HUES6 (cell line): ENCODE results near the gene LAMA2.

Experiments used
- H3K27ac ChIP-seq: 2 replicates; pipeline ENCODE4 v1.7.0; 2013; ENCODE audit warnings: low read depth, mild to moderate bottlenecking, low read length, inconsistent platforms
- H3K27me3 ChIP-seq: 2 replicates; pipeline ENCODE4 v1.6.1; 2013; ENCODE audit warnings: low read length; ENCODE audit not compliant: control insufficient read depth, insufficient read depth
- H3K36me3 ChIP-seq: 2 replicates; pipeline ENCODE4 v1.6.1; 2013; ENCODE audit warnings: low read length; ENCODE audit not compliant: control insufficient read depth, insufficient read depth
- H3K4me1 ChIP-seq: 2 replicates; pipeline ENCODE4 v1.6.1; 2013; ENCODE audit warnings: low read length; ENCODE audit not compliant: control insufficient read depth, insufficient read depth
- H3K4me3 ChIP-seq: 2 replicates; pipeline ENCODE4 v1.5.1; 2013; ENCODE audit warnings: low read depth, low read length
- H3K9ac ChIP-seq: one replicate; pipeline ENCODE4 v1.6.1; 2013; ENCODE audit warnings: mild to moderate bottlenecking, low read length
- H3K9me3 ChIP-seq: 2 replicates; pipeline ENCODE4 v1.6.1; 2013; ENCODE audit warnings: low read depth, low read length; ENCODE audit not compliant: control insufficient read depth, insufficient read depth

LAMA2 gene

GRCh38 chr6:129314575-129314974, 431.6 kb downstream of the LAMA2 start:
- no peaks in the 10 kb centered on the region for H3K27me3 ChIP-seq
- no peak overlapping the region for H3K9ac ChIP-seq
- H3K4me1 ChIP-seq = peaks cover 27% of the 10 kb centered on the region
- no peak overlapping the region for H3K27ac ChIP-seq
- no peak overlapping the region for H3K4me3 ChIP-seq
- H3K9me3 ChIP-seq = peaks cover 4% of the 10 kb centered on the region
- peaks cover 13% of the 10 kb centered on the region for H3K36me3 ChIP-seq

GRCh38 chr6:129317931-129318820, 435.2 kb downstream of the LAMA2 start:
- peaks cover 37% of the 10 kb centered on the region for H3K4me1 ChIP-seq
- peak overlapping the region; percentile 43 for H3K9ac ChIP-seq
- peak overlapping the region; percentile 90 for H3K27ac ChIP-seq
- peaks cover 4% of the 10 kb centered on the region for H3K9me3 ChIP-seq
- peaks cover 13% of the 10 kb centered on the region for H3K36me3 ChIP-seq
- 0 out of 2 replicates have a peak overlapping the region, but pooled peaks have one; percentile 6 for H3K4me3 ChIP-seq
- H3K27me3 ChIP-seq = no peaks in the 10 kb centered on the region

- Histone ChIP-seq H3K36me3 (peaks cover 1% of the 10 kb centered on the region; the same call in 1 of the 2 replicates), H3K27me3 (no peaks in the 10 kb centered on the region), H3K9ac (no peak overlapping the region), H3K4me1 (peaks cover 37% of the 10 kb centered on the region), H3K9me3 (no peaks in the 10 kb centered on the region), H3K4me3 (no peak overlapping the region), H3K27ac (no peak overlapping the region)
Observed at GRCh38 chr6:129320892-129321291, 438.0 kb downstream of the LAMA2 start.

- H3K36me3 ChIP-seq = no peaks in the 10 kb centered on the region
- H3K4me1 ChIP-seq = peaks cover 37% of the 10 kb centered on the region
- no peak overlapping the region for H3K9ac ChIP-seq
- H3K27ac ChIP-seq = no peak overlapping the region
- no peak overlapping the region for H3K4me3 ChIP-seq
- H3K27me3 ChIP-seq = no peaks in the 10 kb centered on the region
- H3K9me3 ChIP-seq = no peaks in the 10 kb centered on the region
Observed at GRCh38 chr6:129321303-129321702, 438.4 kb downstream of the LAMA2 start.

GRCh38 chr6:129324345-129324744, 441.4 kb downstream of the LAMA2 start:
- Histone ChIP-seq H3K27me3 (no peaks in the 10 kb centered on the region), H3K4me1 (peaks cover 25% of the 10 kb centered on the region), H3K36me3 (no peaks in the 10 kb centered on the region), H3K9me3 (no peaks in the 10 kb centered on the region), H3K27ac (no peak overlapping the region), H3K4me3 (no peak overlapping the region), H3K9ac (no peak overlapping the region)

- Histone ChIP-seq H3K36me3 (no peaks in the 10 kb centered on the region), H3K4me1 (peaks cover 19% of the 10 kb centered on the region), H3K9ac (no peak overlapping the region), H3K27ac (no peak overlapping the region), H3K9me3 (no peaks in the 10 kb centered on the region), H3K4me3 (no peak overlapping the region), H3K27me3 (no peaks in the 10 kb centered on the region)
Observed at GRCh38 chr6:129329678-129330077, 446.7 kb downstream of the LAMA2 start.

- Histone ChIP-seq H3K4me1 (peaks cover 19% of the 10 kb centered on the region), H3K27ac (no peak overlapping the region), H3K9me3 (no peaks in the 10 kb centered on the region), H3K9ac (no peak overlapping the region), H3K36me3 (no peaks in the 10 kb centered on the region), H3K4me3 (no peak overlapping the region), H3K27me3 (no peaks in the 10 kb centered on the region)
Observed at GRCh38 chr6:129331450-129332138, 448.7 kb downstream of the LAMA2 start.

- no peak overlapping the region for H3K27ac ChIP-seq
Observed at GRCh38 chr6:129335792-129336191, 452.9 kb downstream of the LAMA2 start.

GRCh38 chr6:129338683-129339082, 455.7 kb downstream of the LAMA2 start:
- no peaks in the 10 kb centered on the region for H3K9me3 ChIP-seq

More at GRCh38 chr6:129335792-129336191, 452.9 kb downstream of the LAMA2 start:
- Histone ChIP-seq H3K4me1 (peaks cover 25% of the 10 kb centered on the region), H3K36me3 (no peaks in the 10 kb centered on the region), H3K27me3 (no peaks in the 10 kb centered on the region), H3K4me3 (no peak overlapping the region), H3K9ac (no peak overlapping the region), H3K9me3 (no peaks in the 10 kb centered on the region)

GRCh38 chr6:129340983-129341382, 458.0 kb downstream of the LAMA2 start:
- no peak overlapping the region for H3K27ac ChIP-seq
- H3K9me3 ChIP-seq = no peaks in the 10 kb centered on the region
- H3K27me3 ChIP-seq = no peaks in the 10 kb centered on the region
- H3K4me3 ChIP-seq = no peak overlapping the region
- H3K36me3 ChIP-seq = no peaks in the 10 kb centered on the region
- peaks cover 13% of the 10 kb centered on the region for H3K4me1 ChIP-seq
- H3K9ac ChIP-seq = no peak overlapping the region

More at GRCh38 chr6:129338683-129339082, 455.7 kb downstream of the LAMA2 start:
- no peak overlapping the region for H3K4me3 ChIP-seq
- H3K9ac ChIP-seq = no peak overlapping the region
- no peaks in the 10 kb centered on the region for H3K27me3 ChIP-seq
- H3K4me1 ChIP-seq = peaks cover 13% of the 10 kb centered on the region
- H3K36me3 ChIP-seq = no peaks in the 10 kb centered on the region
- no peak overlapping the region for H3K27ac ChIP-seq

GRCh38 chr6:129342243-129342642, 459.3 kb downstream of the LAMA2 start:
- H3K9me3 ChIP-seq = no peaks in the 10 kb centered on the region
- H3K27me3 ChIP-seq = no peaks in the 10 kb centered on the region
- no peak overlapping the region for H3K27ac ChIP-seq
- H3K9ac ChIP-seq = no peak overlapping the region
- H3K36me3 ChIP-seq = no peaks in the 10 kb centered on the region
- H3K4me1 ChIP-seq = peaks cover 13% of the 10 kb centered on the region
- no peak overlapping the region for H3K4me3 ChIP-seq
